K562 (cell line): ENCODE results near the gene VWA3A. TPM values are rescaled to one million over a fixed set of nuclear protein-coding genes. Genes with fewer than 3 reads are reported as not detected.
A peak's percentile ranks its signal among the peaks of the same experiment; 100 is the strongest.

ENCODE experiments used
- CHD4 ChIP-seq: fragments of 200-600 bp; sonication (generic); IDR thresholded peaks from 3 replicates; pipeline ENCODE4 v1.6.1; 2012; ENCODE audit warnings: low read depth, mild to moderate bottlenecking, mixed read lengths, low read length, inconsistent platforms; ENCODE audit not compliant: insufficient read depth, insufficient replicate concordance, poor library complexity, severe bottlenecking
- CTCFL ChIP-seq: IDR thresholded peaks from 2 replicates; pipeline ENCODE4 v1.6.1; 2011; ENCODE audit warnings: borderline replicate concordance, low read depth, mild to moderate bottlenecking, moderate library complexity, low read length; ENCODE audit not compliant: insufficient read depth, poor library complexity, severe bottlenecking
- EZH2 ChIP-seq: IDR thresholded peaks from 2 replicates; pipeline ENCODE4 v1.6.1; 2012; ENCODE audit warnings: low read depth, mild to moderate bottlenecking, inconsistent platforms, low read length, borderline replicate concordance
- MAX ChIP-seq: sonication (generic); formaldehyde crosslinking; IDR thresholded peaks from 2 replicates; pipeline ENCODE4 v1.9.0; 2022; ENCODE audit warnings: mild to moderate bottlenecking, missing genetic modification reagents
- MAZ ChIP-seq, 2 experiments: fragments of 450-650 bp in 1 of 2; sonication (generic) in 1 of 2; formaldehyde crosslinking; IDR thresholded peaks in 1 of 2; conservative IDR thresholded peaks in 1 of 2; 2 replicates each; pipeline versions ENCODE4 v1.4.0 to v1.5.0; 2020; ENCODE audit warnings: mild to moderate bottlenecking in 1 of 2, missing genetic modification reagents in 1 of 2
- RAD21 ChIP-seq, 2 experiments: fragments of 250-450 bp in 1 of 2; fragments of 450-650 bp in 1 of 2; sonication (Bioruptor Pico) in 1 of 2; formaldehyde crosslinking in 1 of 2; IDR thresholded peaks in 1 of 2; conservative IDR thresholded peaks in 1 of 2; 2 replicates each; pipeline versions ENCODE4 v1.4.0 to v1.8.0; 2020 to 2022; ENCODE audit warnings: mild to moderate bottlenecking in 2 of 2, moderate library complexity in 1 of 2
- REST ChIP-seq, 2 experiments: fragments of 450-650 bp; formaldehyde crosslinking in 1 of 2; IDR thresholded peaks; 2 replicates each; pipeline versions ENCODE4 v1.4.0 to v1.6.1; 2014 to 2020; ENCODE audit warnings: mild to moderate bottlenecking in 2 of 2, borderline replicate concordance in 1 of 2, low read depth in 1 of 2
- ZNF124 ChIP-seq: sonication (generic); formaldehyde crosslinking; IDR thresholded peaks from 2 replicates; pipeline ENCODE4 v1.8.1; 2022; ENCODE audit warnings: missing genetic modification reagents
- ZNF280B ChIP-seq: fragments of 250-450 bp; sonication (Bioruptor Pico); IDR thresholded peaks from 2 replicates; pipeline ENCODE4 v1.5.1; 2021; ENCODE audit warnings: mild to moderate bottlenecking
- polyA plus RNA-seq, 8 experiments: library from polyadenylated mRNA; depleted of rRNA in 4 of 8; stranded (reverse) in 5 of 8; unstranded in 3 of 8; fragments of >200 nt; fragmentation: Nextera tagmentation in 2 of 8; fragmentation: Illumina TruSeq in 1 of 8; extraction: Ambion mirVana in 2 of 8; extraction: Trizol in 1 of 8; gene quantifications; 2 replicates each; pipeline versions ENCODE4 v1.2.1 to v1.2.3, GENCODE V29; 2011 to 2014; ENCODE audit warnings: inconsistent platforms in 1 of 8, missing spikeins in 1 of 8
- total RNA-seq, 7 experiments: library from RNA; depleted of rRNA in 6 of 7; stranded (reverse); fragments of >200 nt in 6 of 7; fragmentation: Illumina TruSeq in 2 of 7; extraction: Trizol in 2 of 7; gene quantifications; 2 replicates each; pipeline versions ENCODE4 v1.2.1 to v1.2.3, GENCODE V29; 2011 to 2021; ENCODE audit warnings: low replicate concordance in 1 of 7
- TF ChIP-seq, protein P1 (sequence below): fragments of 450-650 bp; IDR thresholded peaks from 2 replicates; pipeline ENCODE4 v1.6.1; 2014; ENCODE audit warnings: low read depth, mild to moderate bottlenecking, moderate library complexity, borderline replicate concordance

Gene VWA3A
- total and polyA plus RNA-seq, 9 of the 15 experiments (the other 6 are each of a cell fraction or from before 2014, with no cell fraction given) = not detected

- TF ChIP-seq MAX (CRISPR knock-in tag) (no peak), MAZ (CRISPR knock-in tag; conservative IDR thresholded peaks at IDR 0.05 in 1 of 2, IDR thresholded peaks at IDR 0.05 in 1 of 2) (peak in 1 of 2 experiments; percentile 54; a peak in 2 of 4 replicates), RAD21 (CRISPR knock-in tag; conservative IDR thresholded peaks at IDR 0.05 in 1 of 2, IDR thresholded peaks at IDR 0.05 in 1 of 2) (peak in 1 of 2 experiments; percentile 61; a peak in 2 of 4 replicates), CTCFL (no peak), EZH2 (no peak), REST (IDR thresholded peaks at IDR 0.05; ENCODE audit: borderline replicate concordance) (peak; percentile 5; the same call in 1 of the 2 replicates), REST (CRISPR knock-in tag; IDR thresholded peaks at IDR 0.05; ENCODE audit: low read depth) (no peak), ZNF124 (no peak), CHD4 (no peak), ZNF280B (CRISPR knock-in tag) (no peak)
- TF ChIP-seq, protein P1, sequence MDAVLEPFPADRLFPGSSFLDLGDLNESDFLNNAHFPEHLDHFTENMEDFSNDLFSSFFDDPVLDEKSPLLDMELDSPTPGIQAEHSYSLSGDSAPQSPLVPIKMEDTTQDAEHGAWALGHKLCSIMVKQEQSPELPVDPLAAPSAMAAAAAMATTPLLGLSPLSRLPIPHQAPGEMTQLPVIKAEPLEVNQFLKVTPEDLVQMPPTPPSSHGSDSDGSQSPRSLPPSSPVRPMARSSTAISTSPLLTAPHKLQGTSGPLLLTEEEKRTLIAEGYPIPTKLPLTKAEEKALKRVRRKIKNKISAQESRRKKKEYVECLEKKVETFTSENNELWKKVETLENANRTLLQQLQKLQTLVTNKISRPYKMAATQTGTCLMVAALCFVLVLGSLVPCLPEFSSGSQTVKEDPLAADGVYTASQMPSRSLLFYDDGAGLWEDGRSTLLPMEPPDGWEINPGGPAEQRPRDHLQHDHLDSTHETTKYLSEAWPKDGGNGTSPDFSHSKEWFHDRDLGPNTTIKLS = no peak
Observed at GRCh38 chr16:22186517-22186916, 94.2 kb downstream of the VWA3A start (continued).
